CD8-positive, alpha-beta memory T cell (primary cell): Measurements from ENCODE around the gene HCN1. TPM values are rescaled to one million over a fixed set of nuclear protein-coding genes. Genes with fewer than 3 reads are reported as not detected.

ENCODE experiments used
- CTCF ChIA-PET: fragments of 350-600 bp; sonication (Branson Sonifier 250); formaldehyde crosslinking; loops from one replicate; lab custom pipeline; 2021; ENCODE audit warnings: antibody characterized with exemption; lab: Charles Lee
- POLR2A ChIA-PET: fragments of 350-600 bp; sonication (Branson Sonifier 250); formaldehyde crosslinking; loops from one replicate; lab custom pipeline; 2021; ENCODE audit warnings: antibody characterized with exemption; lab: Charles Lee
- DNase-seq, 5 donors: peaks; one replicate each; pipeline versions ENCODE4 v3.0.0 to v3.0.0-alpha.2; 2020 to 2022; ENCODE audit warnings: mixed read lengths in 1 of 5
- H3K27ac ChIP-seq: one replicate; pipeline ENCODE4 v1.7.0; 2013; ENCODE audit warnings: low read depth, mild to moderate bottlenecking, low read length, moderate library complexity
- H3K27me3 ChIP-seq: 2 replicates; pipeline ENCODE4 v1.7.0; 2013; ENCODE audit warnings: low read length, mild to moderate bottlenecking; ENCODE audit not compliant: insufficient read depth, poor library complexity, severe bottlenecking
- H3K36me3 ChIP-seq: 2 replicates; pipeline ENCODE4 v1.7.0; 2013; ENCODE audit warnings: mild to moderate bottlenecking, low read length, moderate library complexity; ENCODE audit not compliant: insufficient read depth
- H3K4me1 ChIP-seq: 2 replicates; pipeline ENCODE4 v1.7.0; 2013; ENCODE audit warnings: mild to moderate bottlenecking, low read length, moderate library complexity; ENCODE audit not compliant: insufficient read depth
- H3K4me3 ChIP-seq: 2 replicates; pipeline ENCODE4 v1.7.0; 2013; ENCODE audit warnings: mild to moderate bottlenecking, low read length
- H3K9me3 ChIP-seq: 2 replicates; pipeline ENCODE4 v1.7.0; 2013; ENCODE audit warnings: mild to moderate bottlenecking, low read length
- H3K27ac Mint-ChIP-seq, 8 donors: one replicate each; pipeline ENCODE4 v1.8.0; 2020 to 2021; ENCODE audit warnings: mixed read lengths in 8 of 8, mild to moderate bottlenecking in 6 of 8, inconsistent platforms in 3 of 8, moderate library complexity in 3 of 8
- H3K27me3 Mint-ChIP-seq, 2 donors: one replicate each; pipeline ENCODE4 v1.8.0; 2020 to 2021; ENCODE audit warnings: mixed read lengths in 2 of 2, mild to moderate bottlenecking in 1 of 2, moderate library complexity in 1 of 2
- H3K36me3 Mint-ChIP-seq, 3 donors: one replicate each; pipeline ENCODE4 v1.8.0; 2020 to 2021; ENCODE audit warnings: mixed read lengths in 3 of 3, inconsistent platforms in 1 of 3, mild to moderate bottlenecking in 1 of 3
- H3K4me1 Mint-ChIP-seq, 3 donors: one replicate each; pipeline ENCODE4 v1.8.0; 2020 to 2021; ENCODE audit warnings: mixed read lengths in 3 of 3, inconsistent platforms in 1 of 3, mild to moderate bottlenecking in 1 of 3
- H3K4me3 Mint-ChIP-seq, 7 donors: one replicate each; pipeline ENCODE4 v1.8.0; 2020 to 2021; ENCODE audit warnings: mixed read lengths in 7 of 7, mild to moderate bottlenecking in 6 of 7, moderate library complexity in 4 of 7, inconsistent platforms in 2 of 7
- H3K9me3 Mint-ChIP-seq, 5 donors: one replicate each; pipeline ENCODE4 v1.8.0; 2020 to 2022; ENCODE audit warnings: mixed read lengths in 5 of 5, mild to moderate bottlenecking in 3 of 5, moderate library complexity in 2 of 5, inconsistent platforms in 1 of 5
- polyA plus RNA-seq: library from polyadenylated mRNA; unstranded; fragments of 300-500 nt; fragmentation: Illumina TruSeq; gene quantifications from one replicate; pipeline ENCODE4 v1.2.3, GENCODE V29; 2021
- total RNA-seq, 2 experiments: library from RNA; stranded (reverse); gene quantifications; one replicate each; pipeline ENCODE4 v1.2.3, GENCODE V29; 2021

The HCN1 gene
- total and polyA plus RNA-seq, 3 experiments from 2014 or later = not detected

DNA sequence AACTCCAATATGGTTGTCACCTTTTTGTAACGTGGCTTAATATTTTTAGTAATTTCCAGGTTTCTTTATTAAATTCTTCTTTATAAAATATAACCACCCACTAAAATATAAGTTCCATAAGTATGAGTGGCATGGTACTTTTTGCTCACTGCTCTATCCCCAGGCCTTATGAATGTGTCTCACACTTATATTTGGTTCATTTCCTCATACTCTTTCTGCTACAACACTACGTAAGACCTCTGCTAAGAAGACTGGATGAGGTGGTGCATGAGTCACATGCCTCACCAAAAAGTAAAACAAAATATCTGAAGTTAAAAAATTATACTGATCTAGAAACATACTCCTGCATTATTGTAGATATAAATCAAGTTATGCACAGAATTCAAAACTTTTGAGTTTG, 400.9 kb downstream of the HCN1 start:
- ChIA-PET POLR2A (no interaction called here), CTCF (no interaction called here)
- Histone ChIP-seq H3K9me3 (no peaks in the 10 kb centered on the region), H3K4me3 (no peak overlapping the region), H3K27ac (no peak overlapping the region), H3K27me3 (no peaks in the 10 kb centered on the region), H3K36me3 (no peaks in the 10 kb centered on the region), H3K4me1 (no peaks in the 10 kb centered on the region)
- peaks cover 4 to 49% (median 6%) of the 10 kb centered on the region in 5 donors for H3K9me3 Mint-ChIP-seq
- H3K27ac Mint-ChIP-seq = no peak overlapping the region
- DNase-seq = no peak
- H3K36me3 Mint-ChIP-seq = no peaks in the 10 kb centered on the region
- no peak overlapping the region for H3K4me3 Mint-ChIP-seq
- no peaks in the 10 kb centered on the region for H3K27me3 Mint-ChIP-seq
- no peaks in the 10 kb centered on the region for H3K4me1 Mint-ChIP-seq

GRCh38 chr5:45288746-45289145, 407.4 kb downstream of the HCN1 start:
- no peaks in the 10 kb centered on the region for H3K4me1 ChIP-seq
- Mint-ChIP-seq H3K27ac (no peak overlapping the region), H3K4me1 (no peaks in the 10 kb centered on the region)

GRCh38 chr5:45284436-45284835, 411.7 kb downstream of the HCN1 start:
- peaks cover 4 to 30% (median 7%) of the 10 kb centered on the region in 5 donors for H3K9me3 Mint-ChIP-seq

More at GRCh38 chr5:45288746-45289145, 407.4 kb downstream of the HCN1 start:
- Histone ChIP-seq H3K4me3 (no peak overlapping the region), H3K27ac (no peak overlapping the region), H3K9me3 (no peaks in the 10 kb centered on the region), H3K27me3 (no peaks in the 10 kb centered on the region), H3K36me3 (no peaks in the 10 kb centered on the region)
- peaks cover 0 to 2% (median 0%) of the 10 kb centered on the region in 3 donors for H3K36me3 Mint-ChIP-seq
- peaks cover 5 to 36% (median 6%) of the 10 kb centered on the region in 5 donors for H3K9me3 Mint-ChIP-seq
- no peaks in the 10 kb centered on the region for H3K27me3 Mint-ChIP-seq
- DNase-seq = no peak
- CTCF ChIA-PET = no interaction called here
- H3K4me3 Mint-ChIP-seq = no peak overlapping the region
- POLR2A ChIA-PET = no interaction called here

DNA sequence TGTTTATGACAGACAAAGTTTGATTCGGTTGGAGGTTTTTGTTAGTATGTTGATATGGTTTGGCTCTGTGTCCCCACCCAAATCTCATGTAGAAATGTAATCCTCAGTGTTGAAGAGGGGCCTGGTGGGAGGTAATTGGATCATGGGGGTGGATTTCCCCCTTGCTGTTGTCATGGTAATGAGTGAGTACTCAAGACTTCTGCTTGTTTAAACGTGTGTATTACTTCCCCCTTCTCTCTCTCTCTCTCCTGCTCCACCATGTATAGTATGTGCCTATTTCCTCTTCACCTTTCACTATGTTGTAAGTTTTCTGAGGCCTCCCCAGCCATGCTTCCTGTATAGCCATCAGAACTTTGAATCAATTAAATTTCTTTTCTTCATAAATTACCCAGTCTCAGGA, 415.1 kb downstream of the HCN1 start:
- no peak overlapping the region for H3K4me3 ChIP-seq
- CTCF ChIA-PET = no interaction called here
- H3K36me3 ChIP-seq = no peaks in the 10 kb centered on the region
- no peaks in the 10 kb centered on the region for H3K27me3 ChIP-seq
- H3K27me3 Mint-ChIP-seq = no peaks in the 10 kb centered on the region
- no peaks in the 10 kb centered on the region for H3K9me3 ChIP-seq
- DNase-seq = no peak
- H3K4me1 Mint-ChIP-seq = no peaks in the 10 kb centered on the region
- H3K4me3 Mint-ChIP-seq = no peak overlapping the region
- POLR2A ChIA-PET = no interaction called here
- no peaks in the 10 kb centered on the region for H3K4me1 ChIP-seq
- peaks cover 2 to 24% (median 4%) of the 10 kb centered on the region in 5 donors for H3K9me3 Mint-ChIP-seq
- no peaks in the 10 kb centered on the region for H3K36me3 Mint-ChIP-seq
- no peak overlapping the region for H3K27ac ChIP-seq
- H3K27ac Mint-ChIP-seq = no peak overlapping the region

More at GRCh38 chr5:45284436-45284835, 411.7 kb downstream of the HCN1 start:
- no peaks in the 10 kb centered on the region for H3K27me3 Mint-ChIP-seq
- no peaks in the 10 kb centered on the region for H3K4me1 Mint-ChIP-seq
- no peak overlapping the region for H3K27ac Mint-ChIP-seq
- Histone ChIP-seq H3K36me3 (no peaks in the 10 kb centered on the region), H3K27me3 (no peaks in the 10 kb centered on the region), H3K4me1 (no peaks in the 10 kb centered on the region), H3K27ac (no peak overlapping the region), H3K4me3 (no peak overlapping the region), H3K9me3 (no peaks in the 10 kb centered on the region)
- H3K36me3 Mint-ChIP-seq = peaks cover 0 to 2% (median 0%) of the 10 kb centered on the region in 3 donors
- ChIA-PET CTCF (no interaction called here), POLR2A (no interaction called here)
- no peak overlapping the region for H3K4me3 Mint-ChIP-seq
- no peak for DNase-seq

- Histone ChIP-seq H3K9me3 (no peaks in the 10 kb centered on the region), H3K27ac (no peak overlapping the region), H3K4me1 (no peaks in the 10 kb centered on the region), H3K36me3 (no peaks in the 10 kb centered on the region), H3K27me3 (no peaks in the 10 kb centered on the region), H3K4me3 (no peak overlapping the region)
- ChIA-PET POLR2A (no interaction called here), CTCF (no interaction called here)
- Mint-ChIP-seq H3K27me3 (no peaks in the 10 kb centered on the region), H3K4me1 (no peaks in the 10 kb centered on the region), H3K27ac (no peak overlapping the region), H3K4me3 (no peak overlapping the region), H3K9me3 (peaks cover 2 to 27% (median 10%) of the 10 kb centered on the region in 5 donors), H3K36me3 (no peaks in the 10 kb centered on the region)
- DNase-seq = no peak
Observed at GRCh38 chr5:45279109-45279508, 417.1 kb downstream of the HCN1 start.

DNA sequence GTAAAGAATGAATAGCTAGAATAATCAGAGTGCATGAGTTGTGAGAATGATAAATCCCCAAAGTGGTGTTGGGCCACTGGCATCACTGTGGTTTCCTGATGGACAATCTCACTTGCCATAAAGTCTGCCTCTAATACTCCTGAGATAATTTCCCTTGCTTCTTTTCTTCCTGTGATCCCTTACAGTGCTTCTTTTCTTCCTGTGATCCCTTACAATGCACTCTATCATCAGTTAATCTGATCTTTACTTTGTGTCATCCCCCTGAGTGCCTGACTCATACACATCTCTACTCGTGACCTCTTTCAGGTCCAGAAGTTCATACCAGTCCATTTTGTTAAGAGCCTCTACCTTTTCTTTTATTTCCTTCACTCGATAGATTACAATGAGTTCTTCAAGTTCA, 418.3 kb downstream of the HCN1 start:
- POLR2A ChIA-PET = no interaction called here
- Mint-ChIP-seq H3K4me3 (no peak overlapping the region), H3K4me1 (no peaks in the 10 kb centered on the region), H3K9me3 (peaks cover 0 to 31% (median 8%) of the 10 kb centered on the region in 5 donors), H3K36me3 (no peaks in the 10 kb centered on the region), H3K27me3 (no peaks in the 10 kb centered on the region), H3K27ac (no peak overlapping the region)
- CTCF ChIA-PET = no interaction called here
- no peak for DNase-seq
- Histone ChIP-seq H3K4me1 (no peaks in the 10 kb centered on the region), H3K9me3 (no peaks in the 10 kb centered on the region), H3K36me3 (no peaks in the 10 kb centered on the region), H3K27me3 (no peaks in the 10 kb centered on the region), H3K4me3 (no peak overlapping the region), H3K27ac (no peak overlapping the region)

DNA sequence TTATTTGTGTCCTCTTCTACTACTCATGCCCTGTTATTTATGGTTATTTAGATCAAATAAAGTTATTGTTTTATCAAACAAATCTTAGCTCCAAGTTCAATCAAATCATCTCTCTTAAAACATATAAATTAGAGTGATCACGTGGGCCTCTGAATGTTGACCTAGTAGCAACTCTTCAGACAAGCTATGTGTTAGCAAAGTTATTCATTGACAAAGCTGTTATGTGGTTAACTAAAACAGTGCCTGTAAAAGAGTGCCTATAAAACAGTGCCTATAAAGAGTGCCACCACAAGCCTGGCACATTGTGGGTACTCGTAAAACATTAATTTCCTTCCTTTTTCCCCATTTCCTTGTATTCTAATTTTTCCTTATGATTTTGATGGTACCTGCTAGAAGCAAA, 421.9 kb downstream of the HCN1 start:
- H3K4me3 Mint-ChIP-seq = no peak overlapping the region
- H3K27me3 Mint-ChIP-seq = no peaks in the 10 kb centered on the region
- Histone ChIP-seq H3K4me3 (no peak overlapping the region), H3K27me3 (no peaks in the 10 kb centered on the region), H3K4me1 (no peaks in the 10 kb centered on the region), H3K9me3 (no peaks in the 10 kb centered on the region), H3K27ac (no peak overlapping the region), H3K36me3 (no peaks in the 10 kb centered on the region)
- H3K9me3 Mint-ChIP-seq = peaks cover 0 to 29% (median 10%) of the 10 kb centered on the region in 5 donors
- CTCF ChIA-PET = no interaction called here
- no peak for DNase-seq
- no peaks in the 10 kb centered on the region for H3K4me1 Mint-ChIP-seq
- H3K36me3 Mint-ChIP-seq = no peaks in the 10 kb centered on the region
- POLR2A ChIA-PET = no interaction called here
- no peak overlapping the region for H3K27ac Mint-ChIP-seq

DNA sequence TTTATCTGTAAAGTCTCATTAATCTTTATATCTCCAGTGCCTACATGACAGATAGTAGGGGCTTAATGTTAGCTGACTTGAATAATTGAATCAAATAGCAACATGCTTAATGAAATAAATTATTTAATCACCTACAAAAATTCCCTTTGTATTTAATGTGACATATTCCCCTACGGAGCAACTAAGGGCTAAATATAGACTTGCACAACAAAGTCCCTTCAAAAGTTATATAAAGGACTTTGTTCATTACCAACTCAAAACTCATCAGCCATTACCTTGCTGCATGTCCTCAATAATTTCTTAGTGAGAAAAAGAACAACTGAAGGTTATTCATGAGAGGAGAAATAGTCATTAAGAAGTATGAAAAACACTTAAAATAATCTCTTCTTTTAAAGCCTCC, 424.6 kb downstream of the HCN1 start:
- peaks cover 2 to 31% (median 14%) of the 10 kb centered on the region in 5 donors for H3K9me3 Mint-ChIP-seq
- Histone ChIP-seq H3K4me3 (no peak overlapping the region), H3K9me3 (no peaks in the 10 kb centered on the region), H3K36me3 (no peaks in the 10 kb centered on the region), H3K4me1 (no peaks in the 10 kb centered on the region), H3K27me3 (no peaks in the 10 kb centered on the region), H3K27ac (no peak overlapping the region)
- H3K4me3 Mint-ChIP-seq = no peak overlapping the region
- CTCF ChIA-PET = no interaction called here
- no peaks in the 10 kb centered on the region for H3K4me1 Mint-ChIP-seq
- DNase-seq = no peak
- no peaks in the 10 kb centered on the region for H3K27me3 Mint-ChIP-seq
- no peak overlapping the region for H3K27ac Mint-ChIP-seq
- POLR2A ChIA-PET = no interaction called here
- H3K36me3 Mint-ChIP-seq = no peaks in the 10 kb centered on the region

DNA sequence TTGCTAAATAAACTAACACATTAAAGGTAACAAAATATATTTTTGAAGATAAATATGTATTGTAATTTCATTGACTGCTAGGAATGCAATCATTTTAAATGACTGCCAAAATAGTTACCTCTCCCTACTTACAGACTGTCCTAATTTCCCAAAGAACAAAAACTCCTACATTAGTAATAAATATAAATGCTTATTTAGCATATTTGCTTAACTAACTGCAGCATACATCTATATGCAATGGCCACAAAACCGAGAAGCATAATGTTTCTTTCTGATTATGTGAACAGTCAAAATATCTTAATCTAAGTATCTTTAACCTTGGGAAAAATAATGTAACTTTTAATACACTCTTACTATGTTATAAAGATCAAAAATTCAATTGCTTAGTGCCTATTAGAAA, 431.7 kb downstream of the HCN1 start:
- no peaks in the 10 kb centered on the region for H3K4me1 Mint-ChIP-seq
- no peak overlapping the region for H3K4me3 ChIP-seq

More for the DNA sequence above, 431.7 kb downstream of the HCN1 start:
- H3K9me3 Mint-ChIP-seq = peaks cover 5 to 24% (median 13%) of the 10 kb centered on the region in 5 donors
- POLR2A ChIA-PET = no interaction called here
- no peak overlapping the region for H3K27ac Mint-ChIP-seq
- DNase-seq = no peak
- H3K36me3 Mint-ChIP-seq = no peaks in the 10 kb centered on the region
- H3K9me3 ChIP-seq = no peaks in the 10 kb centered on the region
- no peaks in the 10 kb centered on the region for H3K36me3 ChIP-seq
- H3K27me3 ChIP-seq = no peaks in the 10 kb centered on the region
- H3K4me3 Mint-ChIP-seq = no peak overlapping the region
- CTCF ChIA-PET = no interaction called here
- H3K4me1 ChIP-seq = no peaks in the 10 kb centered on the region
- no peak overlapping the region for H3K27ac ChIP-seq
- no peaks in the 10 kb centered on the region for H3K27me3 Mint-ChIP-seq
